Naive B cell (primary cell): ENCODE results near the gene LDB2. TPM values are rescaled to one million over a fixed set of nuclear protein-coding genes. Genes with fewer than 3 reads are reported as not detected.
"Not testable (repeated sequence)": the region's sequence is repeated elsewhere in the genome, so short reads cannot be mapped to it uniquely, and the experiment has no call there.

Experiments
- ATAC-seq, 2 donors: fragments of 150-1000 bp; cut with Tn5 transposase; 2 replicates each; pipeline ENCODE4 v1.10.0; 2021; ENCODE audit warnings: low read depth in 2 of 2, mild to moderate bottlenecking in 2 of 2, moderate library complexity in 2 of 2
- DNase-seq: peaks from one replicate; pipeline ENCODE4 v3.0.0; 2022
- H3K27ac Mint-ChIP-seq, 6 donors: one replicate each; pipeline ENCODE4 v1.8.0; 2020 to 2022; ENCODE audit warnings: mild to moderate bottlenecking in 6 of 6, mixed read lengths in 6 of 6, moderate library complexity in 5 of 6, inconsistent platforms in 2 of 6
- H3K27me3 Mint-ChIP-seq, 3 donors: one replicate each; pipeline ENCODE4 v1.8.0; 2021 to 2022; ENCODE audit warnings: mixed read lengths in 3 of 3, mild to moderate bottlenecking in 1 of 3
- H3K36me3 Mint-ChIP-seq, 2 donors: one replicate each; pipeline ENCODE4 v1.8.0; 2020 to 2022; ENCODE audit warnings: mixed read lengths in 2 of 2, inconsistent platforms in 1 of 2, mild to moderate bottlenecking in 1 of 2
- H3K4me1 Mint-ChIP-seq, 3 donors: one replicate each; pipeline ENCODE4 v1.8.0; 2020 to 2022; ENCODE audit warnings: mixed read lengths in 3 of 3, inconsistent platforms in 1 of 3, mild to moderate bottlenecking in 1 of 3, moderate library complexity in 1 of 3
- H3K4me3 Mint-ChIP-seq, 8 donors: one replicate each; pipeline ENCODE4 v1.8.0; 2020 to 2022; ENCODE audit warnings: mild to moderate bottlenecking in 8 of 8, mixed read lengths in 8 of 8, moderate library complexity in 8 of 8, inconsistent platforms in 2 of 8
- H3K9me3 Mint-ChIP-seq, 7 donors: one replicate each; pipeline ENCODE4 v1.8.0; 2020 to 2022; ENCODE audit warnings: mixed read lengths in 7 of 7, mild to moderate bottlenecking in 5 of 7, inconsistent platforms in 2 of 7, moderate library complexity in 1 of 7
- polyA plus RNA-seq, 6 donors: library from polyadenylated mRNA; unstranded; fragments of 300-500 nt; fragmentation: Illumina TruSeq; gene quantifications; one replicate each; pipeline ENCODE4 v1.2.3, GENCODE V29; 2021; ENCODE audit warnings: low read depth in 6 of 6

Gene LDB2
- polyA plus RNA-seq, 6 donors from 2014 or later, result not detected

DNA sequence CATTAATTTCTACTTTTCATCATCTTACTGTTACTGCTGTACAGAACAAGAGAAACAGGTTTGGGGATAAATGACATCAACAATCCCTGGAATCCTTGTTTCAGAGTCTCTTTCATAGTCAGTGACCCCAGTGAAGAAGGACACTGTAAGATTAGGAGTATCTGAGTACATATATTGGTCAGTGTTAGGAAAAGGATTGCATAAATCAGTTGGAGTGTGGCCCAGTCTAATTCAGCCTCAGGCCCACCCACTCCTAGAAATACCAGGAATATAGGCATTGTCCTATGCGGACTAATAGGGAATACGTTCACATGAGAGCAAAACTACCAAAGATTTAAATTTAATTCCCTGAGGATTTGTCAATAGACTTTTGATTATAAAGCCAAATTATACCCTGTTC is 237.8 kb downstream of the LDB2 start:
- no peak for ATAC-seq
- no peak for DNase-seq
- H3K9me3 Mint-ChIP-seq, result peaks cover 0 to 16% (median 3%) of the 10 kb centered on the region in 7 donors
- no peaks in the 10 kb centered on the region for H3K36me3 Mint-ChIP-seq
- H3K4me3 Mint-ChIP-seq, result no peak overlapping the region
- H3K27me3 Mint-ChIP-seq, result no peaks in the 10 kb centered on the region
- H3K4me1 Mint-ChIP-seq, result no peaks in the 10 kb centered on the region
- H3K27ac Mint-ChIP-seq, result no peak overlapping the region

DNA sequence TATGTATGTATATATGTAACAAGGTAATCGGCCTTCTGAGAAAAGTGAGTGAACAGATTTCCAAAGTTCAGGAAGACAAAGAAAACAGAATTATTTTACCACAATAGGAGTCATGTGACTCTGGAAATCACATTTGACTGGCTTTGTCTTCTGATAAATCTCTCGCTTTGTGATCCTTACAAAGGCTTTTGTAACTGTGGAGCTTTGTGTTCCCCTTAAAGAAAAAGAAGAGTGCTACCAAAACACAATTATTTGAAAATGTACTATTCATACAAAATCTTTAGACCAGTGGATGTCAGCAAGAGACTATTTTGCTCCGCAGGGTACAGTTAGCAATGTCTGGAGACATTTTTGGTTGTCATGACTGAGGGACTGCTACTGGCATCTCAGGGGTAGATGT is 238.8 kb downstream of the LDB2 start:
- H3K4me1 Mint-ChIP-seq, result no peaks in the 10 kb centered on the region
- no peak for ATAC-seq
- no peak for DNase-seq
- no peaks in the 10 kb centered on the region for H3K36me3 Mint-ChIP-seq
- peaks cover 0 to 10% (median 3%) of the 10 kb centered on the region in 7 donors for H3K9me3 Mint-ChIP-seq
- H3K4me3 Mint-ChIP-seq, result no peak overlapping the region
- no peaks in the 10 kb centered on the region for H3K27me3 Mint-ChIP-seq
- peak overlapping the region in 1 of 6 donors; percentile 23 for H3K27ac Mint-ChIP-seq

- H3K36me3 Mint-ChIP-seq, result no peaks in the 10 kb centered on the region
- H3K4me3 Mint-ChIP-seq, result no peak overlapping the region
- no peaks in the 10 kb centered on the region for H3K4me1 Mint-ChIP-seq
- no peak for ATAC-seq
- H3K27ac Mint-ChIP-seq, result no peak overlapping the region
- H3K9me3 Mint-ChIP-seq, result peaks cover 0 to 8% (median 3%) of the 10 kb centered on the region in 7 donors
- no peaks in the 10 kb centered on the region for H3K27me3 Mint-ChIP-seq
- no peak for DNase-seq
Measured at GRCh38 chr4:16659079-16659478, 239.4 kb downstream of the LDB2 start.

GRCh38 chr4:16658183-16658582 is 240.3 kb downstream of the LDB2 start:
- Mint-ChIP-seq H3K27ac (no peak overlapping the region), H3K27me3 (no peaks in the 10 kb centered on the region)

GRCh38 chr4:16655111-16655510 is 243.3 kb downstream of the LDB2 start:
- H3K36me3 Mint-ChIP-seq, result no peaks in the 10 kb centered on the region
- no peak for DNase-seq
- no peak overlapping the region for H3K4me3 Mint-ChIP-seq
- H3K4me1 Mint-ChIP-seq, result no peaks in the 10 kb centered on the region
- no peaks in the 10 kb centered on the region for H3K27me3 Mint-ChIP-seq
- no peaks in the 10 kb centered on the region for H3K9me3 Mint-ChIP-seq
- no peak for ATAC-seq
- H3K27ac Mint-ChIP-seq, result no peak overlapping the region

More at GRCh38 chr4:16658183-16658582, 240.3 kb downstream of the LDB2 start:
- ATAC-seq, result no peak
- Mint-ChIP-seq H3K4me3 (no peak overlapping the region), H3K36me3 (no peaks in the 10 kb centered on the region), H3K4me1 (no peaks in the 10 kb centered on the region), H3K9me3 (peaks cover 0 to 7% (median 0%) of the 10 kb centered on the region in 7 donors)
- no peak for DNase-seq

- no peaks in the 10 kb centered on the region for H3K36me3 Mint-ChIP-seq
- no peaks in the 10 kb centered on the region for H3K9me3 Mint-ChIP-seq
- ATAC-seq (no peak), DNase-seq (no peak)
- no peak overlapping the region for H3K27ac Mint-ChIP-seq
- no peak overlapping the region for H3K4me3 Mint-ChIP-seq
- H3K4me1 Mint-ChIP-seq, result no peaks in the 10 kb centered on the region
- H3K27me3 Mint-ChIP-seq, result no peaks in the 10 kb centered on the region
Measured at GRCh38 chr4:16652732-16653305, 245.6 kb downstream of the LDB2 start.

DNA sequence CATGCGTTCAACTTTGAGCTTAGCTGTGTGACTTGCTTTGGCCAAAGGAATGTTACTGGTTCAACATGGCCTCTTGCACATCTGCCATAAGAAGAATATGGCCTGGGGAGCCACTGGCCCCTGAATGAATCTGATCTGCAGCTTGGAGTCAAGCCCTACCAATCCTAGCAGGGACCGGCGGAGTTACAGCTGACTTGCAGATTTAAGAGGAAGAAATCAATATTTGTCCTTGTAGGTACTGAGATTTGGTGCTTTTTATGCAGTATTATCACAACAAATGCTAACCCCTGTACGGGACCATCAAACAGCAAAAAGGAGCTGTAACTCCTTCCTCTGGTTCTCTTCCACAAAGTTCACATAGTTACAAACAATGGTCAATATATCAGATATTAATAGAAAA is 252.0 kb downstream of the LDB2 start:
- Mint-ChIP-seq H3K4me1 (no peaks in the 10 kb centered on the region), H3K9me3 (peaks cover 0 to 5% (median 0%) of the 10 kb centered on the region in 7 donors), H3K36me3 (no peaks in the 10 kb centered on the region), H3K27me3 (peaks cover 0 to 4% (median 0%) of the 10 kb centered on the region in 3 donors), H3K27ac (no peak overlapping the region), H3K4me3 (no peak overlapping the region)
- ATAC-seq (no peak), DNase-seq (no peak)

DNA sequence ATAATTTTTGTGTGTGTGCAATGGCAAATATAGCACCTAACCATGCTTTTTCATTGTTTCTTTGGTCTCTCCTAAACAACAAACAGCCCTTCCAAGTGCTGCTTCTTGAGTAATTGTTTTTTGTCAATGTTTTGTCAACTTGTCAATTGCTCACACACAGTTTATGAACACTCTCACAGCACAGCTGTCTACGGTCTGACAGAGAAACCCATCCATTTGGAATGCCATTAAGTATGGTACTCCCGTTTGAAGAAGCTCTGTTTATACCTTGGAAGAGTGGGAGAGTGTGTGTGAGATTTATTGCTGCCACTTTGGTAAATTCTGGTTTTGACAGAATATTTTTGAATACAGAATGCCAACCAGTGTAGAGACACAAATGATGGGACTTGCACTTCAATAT is 254.6 kb downstream of the LDB2 start:
- Mint-ChIP-seq H3K4me3 (no peak overlapping the region), H3K9me3 (peaks cover 0 to 5% (median 0%) of the 10 kb centered on the region in 7 donors), H3K27me3 (peaks cover 0 to 4% (median 0%) of the 10 kb centered on the region in 3 donors), H3K27ac (no peak overlapping the region), H3K36me3 (no peaks in the 10 kb centered on the region), H3K4me1 (no peaks in the 10 kb centered on the region)
- no peak for DNase-seq
- ATAC-seq, result no peak

GRCh38 chr4:16642897-16643296 is 255.5 kb downstream of the LDB2 start:
- no peaks in the 10 kb centered on the region for H3K4me1 Mint-ChIP-seq
- no peak for DNase-seq
- peaks cover 0 to 4% (median 0%) of the 10 kb centered on the region in 3 donors for H3K27me3 Mint-ChIP-seq
- no peak overlapping the region for H3K4me3 Mint-ChIP-seq
- no peaks in the 10 kb centered on the region for H3K36me3 Mint-ChIP-seq
- no peak for ATAC-seq
- H3K9me3 Mint-ChIP-seq, result peaks cover 0 to 5% (median 0%) of the 10 kb centered on the region in 7 donors
- H3K27ac Mint-ChIP-seq, result no peak overlapping the region

DNA sequence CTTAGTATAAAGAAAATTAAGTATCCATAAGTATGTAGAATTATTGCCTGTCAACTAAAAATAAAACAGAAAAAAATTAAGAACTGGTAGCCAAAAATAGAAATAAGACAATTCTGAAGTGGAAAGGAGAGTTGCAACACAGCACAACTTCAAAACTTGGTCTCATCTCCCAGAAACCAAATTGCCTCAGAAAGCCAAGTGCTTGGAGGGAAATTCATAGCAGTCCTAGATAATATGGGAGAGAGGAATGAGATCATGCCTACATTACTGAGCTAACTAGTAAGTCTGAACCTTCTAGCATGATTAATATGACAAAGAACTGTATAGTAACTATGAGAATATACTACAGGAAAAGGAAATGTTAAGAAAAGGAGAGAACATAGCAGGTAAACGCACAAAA is 256.5 kb downstream of the LDB2 start:
- H3K4me3 Mint-ChIP-seq, result no peak overlapping the region
- no peaks in the 10 kb centered on the region for H3K36me3 Mint-ChIP-seq
- no peak overlapping the region for H3K27ac Mint-ChIP-seq
- ATAC-seq (no peak), DNase-seq (no peak)
- peaks cover 0 to 5% (median 0%) of the 10 kb centered on the region in 7 donors for H3K9me3 Mint-ChIP-seq
- no peaks in the 10 kb centered on the region for H3K4me1 Mint-ChIP-seq
- H3K27me3 Mint-ChIP-seq, result peaks cover 0 to 4% (median 0%) of the 10 kb centered on the region in 3 donors

DNA sequence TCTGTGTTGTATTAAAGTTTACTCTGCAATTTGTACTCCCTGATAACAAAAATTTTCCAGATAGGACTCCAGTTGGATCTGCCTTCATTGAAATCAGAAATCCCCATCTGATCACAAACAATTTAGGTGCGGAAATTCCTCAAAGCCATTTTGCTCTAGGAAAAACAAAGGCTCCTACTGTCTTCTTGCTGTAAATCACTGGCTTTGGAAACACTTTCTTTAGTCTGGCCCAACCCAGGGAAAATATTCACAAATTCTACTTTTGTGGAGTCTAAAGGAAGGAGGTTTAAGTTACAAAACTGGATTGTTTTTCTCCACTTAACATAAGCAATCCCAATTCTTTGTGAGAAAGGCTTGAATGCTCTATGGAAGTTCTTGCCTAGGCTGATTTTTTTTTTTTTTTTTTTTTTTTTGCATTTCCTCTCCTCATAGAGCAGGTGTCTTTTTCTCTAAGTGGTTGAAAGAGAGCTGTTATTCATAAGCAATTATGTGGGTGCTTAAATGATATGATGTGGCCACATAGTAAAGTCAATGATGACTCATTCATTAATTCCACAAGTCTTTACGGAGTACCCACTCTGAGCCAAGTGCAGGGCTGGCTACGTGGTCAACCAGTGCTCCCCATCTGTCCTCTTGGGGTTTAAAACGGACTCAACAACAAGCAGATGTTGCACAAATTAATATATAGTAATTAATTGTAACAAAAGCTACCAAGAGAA is 261.4 kb downstream of the LDB2 start:
- DNase-seq, result no peak
- H3K27me3 Mint-ChIP-seq, result no peaks in the 10 kb centered on the region
- H3K4me1 Mint-ChIP-seq, result no peaks in the 10 kb centered on the region
- no peak for ATAC-seq
- peaks cover 0 to 13% (median 11%) of the 10 kb centered on the region in 7 donors for H3K9me3 Mint-ChIP-seq
- no peak overlapping the region for H3K27ac Mint-ChIP-seq
- H3K36me3 Mint-ChIP-seq, result no peaks in the 10 kb centered on the region
- H3K4me3 Mint-ChIP-seq, result no peak overlapping the region

GRCh38 chr4:16636304-16636703 is 262.1 kb downstream of the LDB2 start:
- H3K4me1 Mint-ChIP-seq, result no peaks in the 10 kb centered on the region
- H3K9me3 Mint-ChIP-seq, result peaks cover 0 to 13% (median 11%) of the 10 kb centered on the region in 7 donors
- ATAC-seq (no peak), DNase-seq (no peak)
- no peaks in the 10 kb centered on the region for H3K36me3 Mint-ChIP-seq
- H3K4me3 Mint-ChIP-seq, result no peak overlapping the region
- H3K27ac Mint-ChIP-seq, result no peak overlapping the region
- no peaks in the 10 kb centered on the region for H3K27me3 Mint-ChIP-seq

DNA sequence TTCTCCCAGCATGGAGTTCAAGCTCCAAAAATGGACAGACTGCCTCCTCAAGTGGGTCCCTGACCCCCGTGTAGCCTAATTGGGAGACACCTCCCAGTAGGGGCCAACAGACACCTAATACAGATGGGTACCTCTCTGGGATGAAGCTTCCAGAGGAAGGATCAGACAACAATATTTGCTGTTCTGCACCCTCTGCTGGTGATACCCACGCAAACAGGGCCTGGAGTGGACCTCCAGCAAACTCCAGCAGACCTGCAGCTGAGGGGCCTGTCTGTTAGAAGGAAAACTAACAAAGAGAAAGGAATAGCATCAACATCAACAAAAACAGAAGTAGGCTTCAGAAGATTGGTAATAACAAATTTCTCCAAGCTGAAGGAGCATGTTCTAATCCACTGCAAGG is 269.2 kb downstream of the LDB2 start:
- ATAC-seq, H3K4me1 Mint-ChIP-seq, DNase-seq, H3K27ac Mint-ChIP-seq, H3K27me3 Mint-ChIP-seq, H3K4me3 Mint-ChIP-seq, H3K36me3 Mint-ChIP-seq: not testable (repeated sequence)
- peaks cover 0 to 14% (median 5%) of the 10 kb centered on the region in 7 donors for H3K9me3 Mint-ChIP-seq

DNA sequence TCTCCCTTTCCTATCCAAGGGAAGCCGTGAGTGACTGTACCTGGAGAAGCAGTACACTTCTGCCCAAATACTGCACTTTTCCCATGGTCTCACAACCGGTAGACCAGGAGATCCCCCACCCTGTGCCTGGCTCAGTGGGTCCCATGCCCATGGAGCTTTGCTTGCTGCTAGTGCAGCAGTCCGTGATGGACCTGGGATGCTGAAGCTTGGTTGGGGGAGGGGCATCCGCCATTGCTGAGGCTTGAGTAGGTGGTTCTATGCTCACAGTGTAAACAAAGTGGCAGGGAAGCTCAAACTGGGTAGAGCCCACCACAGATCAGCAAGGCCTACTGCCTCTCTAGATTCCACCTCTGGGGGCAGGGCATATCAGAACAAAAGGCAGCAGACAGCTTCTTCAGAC is 269.6 kb downstream of the LDB2 start:
- H3K36me3 Mint-ChIP-seq, H3K4me3 Mint-ChIP-seq, DNase-seq, H3K27me3 Mint-ChIP-seq, H3K27ac Mint-ChIP-seq, ATAC-seq, H3K4me1 Mint-ChIP-seq: not testable (repeated sequence)
- H3K9me3 Mint-ChIP-seq, result peaks cover 0 to 11% (median 5%) of the 10 kb centered on the region in 7 donors
